Stomach (tissue), 9 donors: ENCODE measurements around the gene PDE4B. TPM values are rescaled to one million over a fixed set of nuclear protein-coding genes. Genes with fewer than 3 reads are reported as not detected.

ENCODE experiments used
- DNase-seq, 2 donors: peaks; one replicate each; pipeline versions ENCODE4 v3.0.0 to v3.0.0-alpha.2; 2013 to 2019
- H3K27ac ChIP-seq, 5 donors: fragments of 200-600 bp in 4 of 5; sonication (generic) in 4 of 5; one replicate each; pipeline ENCODE4 v1.5.1; 2013 to 2019; ENCODE audit warnings: mild to moderate bottlenecking in 1 of 5, moderate library complexity in 1 of 5
- H3K27me3 ChIP-seq, 3 donors: fragments of 200-600 bp; sonication (generic); one replicate each; pipeline ENCODE4 v1.5.1; 2017 to 2019; ENCODE audit warnings: mixed run types in 1 of 3
- H3K36me3 ChIP-seq, 4 donors: fragments of 200-600 bp; sonication (generic); 1 replicate in 3 of 4; 2 replicates in 1 of 4; pipeline ENCODE4 v1.5.1; 2016 to 2019
- H3K4me1 ChIP-seq, 4 donors: fragments of 200-600 bp; sonication (generic); one replicate each; pipeline ENCODE4 v1.5.1; 2016 to 2019
- H3K4me3 ChIP-seq, 4 donors: fragments of 200-600 bp; sonication (generic) in 3 of 4; one replicate each; pipeline ENCODE4 v1.5.1; 2016 to 2019; ENCODE audit warnings: mild to moderate bottlenecking in 1 of 4
- H3K9me3 ChIP-seq, 4 donors: fragments of 200-600 bp; sonication (generic); one replicate each; pipeline ENCODE4 v1.5.1; 2016 to 2019
- CTCF ChIP-seq, 7 experiments: fragments of 450-650 bp in 4 of 7; fragments of 200-600 bp in 3 of 7; sonication (generic) in 3 of 7; IDR thresholded peaks; one replicate each; pipeline ENCODE4 v1.5.1; 2016 to 2019; ENCODE audit warnings: antibody characterized with exemption in 7 of 7, control low read depth in 2 of 7, mild to moderate bottlenecking in 1 of 7
- EP300 ChIP-seq: sonication (generic); formaldehyde crosslinking; IDR thresholded peaks from one replicate; pipeline ENCODE4 v1.6.1; 2017; ENCODE audit warnings: antibody characterized with exemption
- POLR2A ChIP-seq, 4 donors: fragments of 450-650 bp; IDR thresholded peaks; one replicate each; pipeline ENCODE4 v1.6.1; 2016; ENCODE audit warnings: antibody characterized with exemption in 4 of 4, control low read depth in 2 of 4, mild to moderate bottlenecking in 1 of 4, moderate library complexity in 1 of 4
- POLR2AphosphoS5 ChIP-seq, 3 donors: sonication (generic); formaldehyde crosslinking; IDR thresholded peaks; one replicate each; pipeline ENCODE4 v1.6.1; 2016; ENCODE audit warnings: antibody characterized with exemption in 3 of 3
- WGBS, 5 donors: extraction: QIAGEN DNeasy Blood & Tissue Kit in 3 of 5; methylation state at CpG; one replicate each; pipeline versions ENCODE4 v1.1.5 to v1.1.7; 2013 to 2018; 5-methylcytosine and 5-hydroxymethylcytosine counted together
- intact Hi-C: fragments of 100-400 bp; cut with DNase I; formaldehyde crosslinking; loops from one replicate; pipeline ENCODE4 v1.15.1; 2023; ENCODE audit warnings: low total_unique reads
- polyA plus RNA-seq, 3 donors: library from polyadenylated mRNA; stranded (reverse); fragments of 200-250 nt; gene quantifications; one replicate each; pipeline ENCODE4 v1.2.3, GENCODE V29; 2013
- total RNA-seq, 5 donors: library from RNA; depleted of rRNA; stranded (reverse); fragments of >200 nt; gene quantifications; one replicate each; pipeline versions ENCODE4 v1.1.0 to v1.2.3, GENCODE V29; 2014 to 2016
- donor health status: healthy with polysubstance abuse.
- donor health status: Bipolar disorder and iron deficiency.
- donor health status: healthy.

Gene PDE4B
- total and polyA plus RNA-seq, 8 donors, result 0.45 to 34.3 (median 3.2) TPM

GRCh38 chr1:66231681-66232463, 439.2 kb downstream of the PDE4B start:
- 83 to 90% (median 87%) methylated on average over 5 of the region's 5 CpGs for WGBS, 5 donors
- Histone ChIP-seq H3K27ac (no peak overlapping the region), H3K4me1 (peaks cover 0 to 2% (median 0%) of the 10 kb centered on the region in 4 donors), H3K27me3 (no peaks in the 10 kb centered on the region), H3K36me3 (no peaks in the 10 kb centered on the region), H3K9me3 (no peaks in the 10 kb centered on the region), H3K4me3 (no peak overlapping the region)
- TF ChIP-seq POLR2AphosphoS5 (IDR thresholded peaks at IDR 0.05) (no peak), EP300 (no peak), POLR2A (IDR thresholded peaks at IDR 0.05) (no peak), CTCF (IDR thresholded peaks at IDR 0.05) (no peak)
- intact Hi-C loops, result no loop called here
- DNase-seq, result no peak

GRCh38 chr1:66237042-66237441, 444.3 kb downstream of the PDE4B start:
- Histone ChIP-seq H3K4me1 (peaks cover 0 to 27% (median 9%) of the 10 kb centered on the region in 4 donors), H3K9me3 (no peaks in the 10 kb centered on the region), H3K4me3 (no peak overlapping the region), H3K27me3 (no peaks in the 10 kb centered on the region), H3K36me3 (no peaks in the 10 kb centered on the region), H3K27ac (no peak overlapping the region)
- 55 to 71% (median 64%) methylated on average over 2 of the region's 2 CpGs for WGBS, 5 donors
- intact Hi-C loops, result no loop called here
- TF ChIP-seq POLR2A (IDR thresholded peaks at IDR 0.05) (no peak), POLR2AphosphoS5 (IDR thresholded peaks at IDR 0.05) (no peak), CTCF (IDR thresholded peaks at IDR 0.05) (no peak), EP300 (no peak)
- no peak for DNase-seq

GRCh38 chr1:66237722-66238479, 445.2 kb downstream of the PDE4B start:
- DNase-seq, result peak in 1 of 2 donors; percentile 26
- intact Hi-C loops, result no loop called here
- 38 to 47% (median 40%) methylated on average over 5 of the region's 5 CpGs for WGBS, 5 donors
- H3K27me3 ChIP-seq, result no peaks in the 10 kb centered on the region
- no peaks in the 10 kb centered on the region for H3K9me3 ChIP-seq
- TF ChIP-seq CTCF (IDR thresholded peaks at IDR 0.05) (no peak), EP300 (no peak), POLR2A (IDR thresholded peaks at IDR 0.05) (no peak), POLR2AphosphoS5 (IDR thresholded peaks at IDR 0.05) (no peak)
- peak overlapping the region in 2 of 5 donors; percentile 3 to 30 for H3K27ac ChIP-seq
- H3K4me3 ChIP-seq, result no peak overlapping the region
- peaks cover 0 to 36% (median 13%) of the 10 kb centered on the region in 4 donors for H3K4me1 ChIP-seq
- no peaks in the 10 kb centered on the region for H3K36me3 ChIP-seq

- Histone ChIP-seq H3K27me3 (no peaks in the 10 kb centered on the region), H3K9me3 (no peaks in the 10 kb centered on the region), H3K27ac (no peak overlapping the region), H3K4me3 (no peak overlapping the region), H3K36me3 (no peaks in the 10 kb centered on the region), H3K4me1 (peaks cover 0 to 37% (median 18%) of the 10 kb centered on the region in 4 donors)
- 90 to 97% (median 95%) methylated on average over 2 of the region's 2 CpGs for WGBS, 5 donors
- intact Hi-C loops, result loop anchor here (5.0 kb wide), 1 partner anchor 278 kb away; no protein-coding TSS in a partner anchor
- TF ChIP-seq CTCF (IDR thresholded peaks at IDR 0.05), result no peak
- no peak for TF ChIP-seq POLR2AphosphoS5 (IDR thresholded peaks at IDR 0.05)
- TF ChIP-seq EP300, result no peak
- TF ChIP-seq POLR2A (IDR thresholded peaks at IDR 0.05), result no peak
- DNase-seq, result no peak
Observed at GRCh38 chr1:66239834-66240233, 447.1 kb downstream of the PDE4B start.
